GM12878 (cell line): ENCODE measurements around the gene TBKBP1. TPM values are rescaled to one million over a fixed set of nuclear protein-coding genes. Genes with fewer than 3 reads are reported as not detected.

Experiments
- ATAC-seq: fragments of 200-7000 bp; cut with Tn5 transposase; 3 replicates; pipeline ENCODE4 v1.9.1; 2020; ENCODE audit warnings: mild to moderate bottlenecking, moderate library complexity
- BruUV-seq: library from RNA; stranded (reverse); fragments of 400-500 nt; replicated peaks from 2 replicates; lab custom pipeline; 2021; lab: Mats Ljungman, UMichigan
- CTCF ChIA-PET: fragments of 300-600 bp; sonication (Branson Sonifier 250); formaldehyde crosslinking; extraction: SDS; loops from one replicate; lab custom pipeline; 2021; ENCODE audit warnings: inconsistent platforms; lab: Yijun Ruan, JAX
- POLR2A ChIA-PET: fragments of 350-600 bp; formaldehyde crosslinking; extraction: SDS; loops from one replicate; lab custom pipeline; 2021; ENCODE audit warnings: inconsistent platforms; lab: Charles Lee
- RAD21 ChIA-PET: fragments of 300-600 bp; sonication (Branson Sonifier 250); formaldehyde crosslinking; loops from one replicate; lab custom pipeline; 2023; ENCODE audit warnings: antibody characterized with exemption; ENCODE audit not compliant: unreplicated experiment; lab: Charles Lee
- SMC1A ChIA-PET: fragments of 300-600 bp; sonication (Branson Sonifier 250); formaldehyde crosslinking; loops from one replicate; lab custom pipeline; 2023; ENCODE audit not compliant: unreplicated experiment, uncharacterized antibody; lab: Charles Lee
- DNase-seq: peaks from one replicate; pipeline ENCODE4 v3.0.0-alpha.2; 2011; ENCODE audit warnings: low read depth, low spot score
- FAIRE-seq: peaks from 3 replicates; lab custom pipeline; 2011; peaks lifted over from hg19 to GRCh38; lab: Jason Lieb, UNC
- H2AFZ ChIP-seq: 2 replicates; pipeline ENCODE4 v1.6.0; 2011; ENCODE audit warnings: low read depth, low read length, control low read depth; ENCODE audit not compliant: control insufficient read depth
- H3K27ac ChIP-seq: 2 replicates; pipeline ENCODE4 v1.5.1; 2011; ENCODE audit warnings: control low read depth; ENCODE audit not compliant: control insufficient read depth, insufficient read depth
- H3K27me3 ChIP-seq, 2 experiments: replicated peaks in 1 of 2; 2 replicates each; pipeline versions ENCODE4 v1.6.0 to v1.6.1; 2011; ENCODE audit warnings: low read length in 1 of 2; ENCODE audit not compliant: control insufficient read depth in 2 of 2, insufficient read depth in 2 of 2
- H3K36me3 ChIP-seq, 2 experiments: 2 replicates each; pipeline ENCODE4 v1.5.1; 2011; ENCODE audit warnings: low read length in 1 of 2; ENCODE audit not compliant: control insufficient read depth in 2 of 2, insufficient read depth in 2 of 2
- H3K4me1 ChIP-seq: 2 replicates; pipeline ENCODE4 v1.6.1; 2011; ENCODE audit warnings: mild to moderate bottlenecking, low read length, moderate library complexity, mixed read lengths; ENCODE audit not compliant: control insufficient read depth, insufficient read depth
- H3K4me2 ChIP-seq: 2 replicates; pipeline ENCODE4 v1.6.0; 2011; ENCODE audit warnings: control low read depth; ENCODE audit not compliant: control insufficient read depth, insufficient read depth
- H3K4me3 ChIP-seq: fragments of 200-600 bp; sonication (generic); 2 replicates; pipeline ENCODE4 v1.5.1; 2016
- H3K79me2 ChIP-seq: 2 replicates; pipeline ENCODE4 v1.6.0; 2011; ENCODE audit warnings: low read length; ENCODE audit not compliant: control insufficient read depth, insufficient read depth
- H3K9ac ChIP-seq: 2 replicates; pipeline ENCODE4 v1.8.0; 2011; ENCODE audit warnings: low read length, control low read depth, mixed read lengths; ENCODE audit not compliant: control insufficient read depth, insufficient read depth
- H3K9me3 ChIP-seq: replicated peaks from 3 replicates; pipeline ENCODE4 v1.5.1; 2011; ENCODE audit warnings: mild to moderate bottlenecking, low read length; ENCODE audit not compliant: control insufficient read depth, insufficient read depth
- H4K20me1 ChIP-seq: 2 replicates; pipeline ENCODE4 v1.6.0; 2011; ENCODE audit not compliant: control insufficient read depth, insufficient read depth
- ASH2L ChIP-seq: fragments of 300-600, 200-600 bp; sonication (generic); IDR thresholded peaks from 2 replicates; pipeline ENCODE4 v1.6.1; 2017; ENCODE audit warnings: low read depth, mild to moderate bottlenecking, borderline replicate concordance
- CHD4 ChIP-seq: fragments of 200-600 bp; sonication (generic); IDR thresholded peaks from 2 replicates; pipeline ENCODE4 v1.6.1; 2016; ENCODE audit warnings: mild to moderate bottlenecking
- POLR2AphosphoS5 ChIP-seq: IDR thresholded peaks from 2 replicates; pipeline ENCODE4 v1.6.1; 2011; ENCODE audit warnings: mild to moderate bottlenecking, low read length, inconsistent platforms
- RUNX3 ChIP-seq: IDR thresholded peaks from 2 replicates; pipeline ENCODE4 v1.6.1; 2012; ENCODE audit warnings: low read length, inconsistent platforms
- STAT3 ChIP-seq: IDR thresholded peaks from 2 replicates; pipeline ENCODE4 v1.6.1; 2011; ENCODE audit warnings: low read depth, low read length, improper control_type of control experiment
- WGBS: methylation state at CpG from one replicate; pipeline ENCODE4 v1.1.6; 2016; ENCODE audit warnings: low lambda C conversion rate; ENCODE audit not compliant: insufficient replicate concordance, insufficient coverage; ENCODE audit errors: missing lambda C conversion rate; 5-methylcytosine and 5-hydroxymethylcytosine counted together
- in situ Hi-C: fragments of 300-500 bp; cut with MboI; formaldehyde crosslinking; loops from 9 replicates; pipeline ENCODE4 v1.14.3; 2018; ENCODE audit warnings: mixed read lengths
- intact Hi-C: fragments of 100-400 bp; cut with micrococcal nuclease; formaldehyde crosslinking; loops from one replicate; pipeline ENCODE4 v1.14.2; 2022; ENCODE audit not compliant: unreplicated experiment
- polyA plus RNA-seq, 11 experiments: library from polyadenylated mRNA; depleted of rRNA in 4 of 11; unstranded in 6 of 11; stranded (reverse) in 5 of 11; fragments of >200 nt; fragmentation: Nextera tagmentation in 4 of 11; fragmentation: Illumina TruSeq in 1 of 11; extraction: Ambion mirVana in 4 of 11; extraction: Trizol in 1 of 11; gene quantifications; 1 replicate in 1 of 11; 2 replicates in 10 of 11; pipeline versions ENCODE4 v1.2.1 to v1.2.3, GENCODE V29; 2011 to 2016; ENCODE audit warnings: inconsistent platforms in 2 of 11, missing spikeins in 2 of 11, low read depth in 1 of 11
- total RNA-seq, 4 experiments: library from RNA; depleted of rRNA in 3 of 4; stranded (reverse); fragments of >200 nt in 3 of 4; fragmentation: Illumina TruSeq in 1 of 4; extraction: Trizol in 1 of 4; gene quantifications; 2 replicates each; pipeline versions ENCODE4 v1.2.1 to v1.2.3, GENCODE V29; 2013 to 2021
- TF ChIP-seq, protein P1 (sequence below), 3 experiments: IDR thresholded peaks in 2 of 3; conservative IDR thresholded peaks in 1 of 3; 2 replicates each; pipeline ENCODE4 v1.5.1; 2011; ENCODE audit warnings: low read depth in 3 of 3, low read length in 3 of 3, mild to moderate bottlenecking in 3 of 3, control low read depth in 2 of 3, moderate library complexity in 2 of 3, inconsistent platforms in 1 of 3, mixed read lengths in 1 of 3; ENCODE audit not compliant: control insufficient read depth in 2 of 3, insufficient read depth in 1 of 3; ENCODE audit errors: extremely low read depth in 1 of 3
- TF ChIP-seq, protein P2 (sequence below): IDR thresholded peaks from 2 replicates; pipeline ENCODE4 v1.6.1; 2012; ENCODE audit warnings: low read length, inconsistent platforms
- TF ChIP-seq, protein P3 (sequence below): fragments of 450-650 bp; IDR thresholded peaks from 2 replicates; pipeline ENCODE4 v1.6.1; 2016; ENCODE audit warnings: mild to moderate bottlenecking

TBKBP1 gene
- total and polyA plus RNA-seq, 10 of the 15 experiments (the other 5 are each of a cell fraction or from before 2014, with no cell fraction given), result 0.11 to 2.7 (median 0.74) TPM; not detected in 3

DNA sequence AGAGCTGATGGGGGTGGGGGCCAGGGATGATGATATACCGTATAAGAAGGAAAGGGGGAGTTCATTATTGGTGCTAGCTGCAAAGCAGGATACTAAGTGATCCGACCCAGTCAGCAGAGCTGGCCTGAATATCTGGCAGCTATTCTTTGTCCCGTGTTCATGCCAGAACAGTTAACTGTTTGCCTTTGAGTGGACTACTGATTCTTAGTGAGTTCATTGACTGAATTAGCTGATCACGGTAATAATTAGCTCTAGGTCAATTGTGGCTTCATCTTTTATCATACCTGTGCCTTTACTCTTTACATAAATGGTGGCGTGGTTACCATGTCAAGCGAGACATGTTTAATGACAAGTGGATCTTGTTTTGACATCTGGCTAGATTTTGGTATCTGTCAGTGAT lies 39.0 kb upstream of the TBKBP1 start:
- Histone ChIP-seq H3K4me2 (peak overlapping the region; percentile 57), H3K36me3 (peaks cover 14 to 51% of the 10 kb centered on the region in 2 experiments), H2AFZ (no peak overlapping the region), H3K9ac (no peak overlapping the region), H3K4me3 (peak overlapping the region; percentile 47), H3K4me1 (peaks cover 24% of the 10 kb centered on the region), H4K20me1 (peaks cover 6% of the 10 kb centered on the region; the same call in 1 of the 2 replicates), H3K9me3 (no peaks in the 10 kb centered on the region), H3K27me3 (no peaks in the 10 kb centered on the region), H3K27ac (no peak overlapping the region), H3K79me2 (peaks cover 81% of the 10 kb centered on the region)
- POLR2A ChIA-PET, result interaction anchor here (0.7 to 1.4 kb wide), 2 partner anchors 9 to 28 kb away, joined by 3 to 9 read pairs; no protein-coding TSS in a partner anchor
- no peak for DNase-seq
- RAD21 ChIA-PET, result no interaction called here
- SMC1A ChIA-PET, result interaction anchor here (0.7 to 2.7 kb wide), 3 partner anchors 9 to 26 kb away, joined by 3 to 9 read pairs (median 5); no protein-coding TSS in a partner anchor
- intact Hi-C loops, result loop anchor here (10.0 kb wide), 1 partner anchor 80 kb away; the partner anchor contains the start of gene TBX21
- peak; percentile 51; the same call in 1 of the 2 replicates for TF ChIP-seq POLR2AphosphoS5
- TF ChIP-seq CHD4, result no peak
- in situ Hi-C loops, result no loop called here
- ATAC-seq, result no peak
- no TSS peak for BruUV-seq
- 68% methylated on average over 6 of the region's 6 CpGs for WGBS
- CTCF ChIA-PET, result interaction anchor here (0.9 to 6.9 kb wide), 3 partner anchors 11 to 78 kb away, joined by 3 to 75 read pairs (median 4); partner anchors contain the start of gene TBX21
- FAIRE-seq, result peak; percentile 73

DNA sequence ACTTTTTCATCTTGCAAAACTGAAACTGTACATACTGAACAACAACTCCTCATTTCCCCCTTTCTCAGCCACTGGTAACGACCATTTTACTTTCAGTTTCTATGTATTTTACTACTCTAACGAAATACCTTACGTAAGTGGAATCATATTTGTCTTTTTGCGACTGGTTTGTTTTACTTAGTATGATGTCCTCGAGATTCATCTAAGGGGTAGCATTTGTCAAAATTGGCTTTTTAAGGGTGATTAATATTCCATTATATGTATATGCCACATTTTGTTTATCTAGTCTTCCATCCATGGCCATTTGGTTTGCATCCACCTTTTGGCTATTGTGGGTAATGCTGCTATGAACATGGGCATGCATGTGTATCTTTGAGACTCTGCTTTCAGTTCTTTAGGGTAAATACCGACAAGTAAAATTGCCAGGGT lies 33.9 kb upstream of the TBKBP1 start:
- BruUV-seq, result no TSS peak
- POLR2A ChIA-PET, result interaction anchor here (1.7 kb wide), 1 partner anchor 11 kb away, joined by 6 read pairs; no protein-coding TSS in a partner anchor
- Histone ChIP-seq H3K27ac (peak overlapping the region; percentile 70), H3K4me2 (peak overlapping the region; percentile 85), H2AFZ (no peak overlapping the region; the same call in 1 of the 2 replicates), H4K20me1 (peaks cover 5% of the 10 kb centered on the region), H3K36me3 (peaks cover 24 to 66% of the 10 kb centered on the region in 2 experiments), H3K9ac (no peak overlapping the region), H3K27me3 (no peaks in the 10 kb centered on the region), H3K4me3 (0 out of 2 replicates have a peak overlapping the region, but pooled peaks have one; percentile 24), H3K79me2 (peaks cover 65% of the 10 kb centered on the region), H3K4me1 (peaks cover 44% of the 10 kb centered on the region), H3K9me3 (no peaks in the 10 kb centered on the region)
- in situ Hi-C loops, result no loop called here
- DNase-seq (peak; percentile 39), ATAC-seq (peak; percentile 80), FAIRE-seq (peak; percentile 95)
- SMC1A ChIA-PET, result interaction anchor here (2.2 kb wide), 1 partner anchor 11 kb away, joined by 6 read pairs; no protein-coding TSS in a partner anchor
- intact Hi-C loops, result no loop called here
- RAD21 ChIA-PET, result no interaction called here
- CTCF ChIA-PET, result interaction anchor here (1.0 kb wide), 1 partner anchor 13 kb away, joined by 3 read pairs; no protein-coding TSS in a partner anchor
- 8% methylated on average over 6 of the region's 6 CpGs for WGBS
- TF ChIP-seq ASH2L (0 out of 2 replicates have a peak, but pooled peaks have one; percentile 65), RUNX3 (peak; percentile 31; the same call in 1 of the 2 replicates), STAT3 (no peak)
- TF ChIP-seq, protein P1, sequence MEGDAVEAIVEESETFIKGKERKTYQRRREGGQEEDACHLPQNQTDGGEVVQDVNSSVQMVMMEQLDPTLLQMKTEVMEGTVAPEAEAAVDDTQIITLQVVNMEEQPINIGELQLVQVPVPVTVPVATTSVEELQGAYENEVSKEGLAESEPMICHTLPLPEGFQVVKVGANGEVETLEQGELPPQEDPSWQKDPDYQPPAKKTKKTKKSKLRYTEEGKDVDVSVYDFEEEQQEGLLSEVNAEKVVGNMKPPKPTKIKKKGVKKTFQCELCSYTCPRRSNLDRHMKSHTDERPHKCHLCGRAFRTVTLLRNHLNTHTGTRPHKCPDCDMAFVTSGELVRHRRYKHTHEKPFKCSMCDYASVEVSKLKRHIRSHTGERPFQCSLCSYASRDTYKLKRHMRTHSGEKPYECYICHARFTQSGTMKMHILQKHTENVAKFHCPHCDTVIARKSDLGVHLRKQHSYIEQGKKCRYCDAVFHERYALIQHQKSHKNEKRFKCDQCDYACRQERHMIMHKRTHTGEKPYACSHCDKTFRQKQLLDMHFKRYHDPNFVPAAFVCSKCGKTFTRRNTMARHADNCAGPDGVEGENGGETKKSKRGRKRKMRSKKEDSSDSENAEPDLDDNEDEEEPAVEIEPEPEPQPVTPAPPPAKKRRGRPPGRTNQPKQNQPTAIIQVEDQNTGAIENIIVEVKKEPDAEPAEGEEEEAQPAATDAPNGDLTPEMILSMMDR (IDR thresholded peaks at IDR 0.05 in 2 of 3, conservative IDR thresholded peaks at IDR 0.05 in 1 of 3; ENCODE audit: control insufficient read depth in 2 of 3, extremely low read depth in 1 of 3, insufficient read depth in 1 of 3, low read depth in 3 of 3, low read length in 3 of 3), result peak in 1 of 3 experiments; percentile 15; a peak in 1 of 6 replicates
- TF ChIP-seq, protein P2, sequence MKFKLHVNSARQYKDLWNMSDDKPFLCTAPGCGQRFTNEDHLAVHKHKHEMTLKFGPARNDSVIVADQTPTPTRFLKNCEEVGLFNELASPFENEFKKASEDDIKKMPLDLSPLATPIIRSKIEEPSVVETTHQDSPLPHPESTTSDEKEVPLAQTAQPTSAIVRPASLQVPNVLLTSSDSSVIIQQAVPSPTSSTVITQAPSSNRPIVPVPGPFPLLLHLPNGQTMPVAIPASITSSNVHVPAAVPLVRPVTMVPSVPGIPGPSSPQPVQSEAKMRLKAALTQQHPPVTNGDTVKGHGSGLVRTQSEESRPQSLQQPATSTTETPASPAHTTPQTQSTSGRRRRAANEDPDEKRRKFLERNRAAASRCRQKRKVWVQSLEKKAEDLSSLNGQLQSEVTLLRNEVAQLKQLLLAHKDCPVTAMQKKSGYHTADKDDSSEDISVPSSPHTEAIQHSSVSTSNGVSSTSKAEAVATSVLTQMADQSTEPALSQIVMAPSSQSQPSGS, result no peak; the same call in 1 of the 2 replicates
- TF ChIP-seq, protein P3, sequence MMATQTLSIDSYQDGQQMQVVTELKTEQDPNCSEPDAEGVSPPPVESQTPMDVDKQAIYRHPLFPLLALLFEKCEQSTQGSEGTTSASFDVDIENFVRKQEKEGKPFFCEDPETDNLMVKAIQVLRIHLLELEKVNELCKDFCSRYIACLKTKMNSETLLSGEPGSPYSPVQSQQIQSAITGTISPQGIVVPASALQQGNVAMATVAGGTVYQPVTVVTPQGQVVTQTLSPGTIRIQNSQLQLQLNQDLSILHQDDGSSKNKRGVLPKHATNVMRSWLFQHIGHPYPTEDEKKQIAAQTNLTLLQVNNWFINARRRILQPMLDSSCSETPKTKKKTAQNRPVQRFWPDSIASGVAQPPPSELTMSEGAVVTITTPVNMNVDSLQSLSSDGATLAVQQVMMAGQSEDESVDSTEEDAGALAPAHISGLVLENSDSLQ, result 0 out of 2 replicates have a peak, but pooled peaks have one; percentile 13
